Spleen (tissue), 7 donors: ENCODE measurements around the gene SLC10A6.

Source experiments
- CTCF ChIP-seq, 11 experiments: fragments of 200-600 bp in 7 of 11; fragments of 450-650 bp in 4 of 11; sonication (generic) in 4 of 11; IDR thresholded peaks in 8 of 11; conservative IDR thresholded peaks in 3 of 11; 1 replicate in 7 of 11; 2 replicates in 4 of 11; pipeline versions ENCODE4 v1.4.0 to v1.8.0; 2016 to 2021; ENCODE audit warnings: antibody characterized with exemption in 11 of 11, inconsistent platforms in 4 of 11, mild to moderate bottlenecking in 1 of 11
- POLR2A ChIP-seq, 3 donors: fragments of 450-650 bp; IDR thresholded peaks; one replicate each; pipeline ENCODE4 v1.5.1; 2017; ENCODE audit warnings: antibody characterized with exemption in 3 of 3, mild to moderate bottlenecking in 1 of 3
- donor health status: DM: no; HTN: no; CAD: no; lungs with moderate emphysema.
- donor health status: DM: no; HTN: no; CAD: no.
- donor health status: DM: no; HTN: no; CAD: no.

GRCh38 chr4:86848732-86849619, at the start of gene SLC10A6:
- no peak for TF ChIP-seq CTCF (IDR thresholded peaks at IDR 0.05 in 8 of 11, conservative IDR thresholded peaks at IDR 0.05 in 3 of 11)
- no peak for TF ChIP-seq POLR2A (IDR thresholded peaks at IDR 0.05)
